HG02970 (cell line): ENCODE results near the gene TMEM95.

Experiments used
- ATAC-seq: cut with Tn5 transposase; IDR thresholded peaks from one replicate; pipeline ENCODE4 v1.9.1; 2021; ENCODE audit warnings: mild to moderate bottlenecking, moderate library complexity, moderate number of reproducible peaks; ENCODE audit not compliant: unreplicated experiment, low FRiP score

Gene TMEM95

DNA sequence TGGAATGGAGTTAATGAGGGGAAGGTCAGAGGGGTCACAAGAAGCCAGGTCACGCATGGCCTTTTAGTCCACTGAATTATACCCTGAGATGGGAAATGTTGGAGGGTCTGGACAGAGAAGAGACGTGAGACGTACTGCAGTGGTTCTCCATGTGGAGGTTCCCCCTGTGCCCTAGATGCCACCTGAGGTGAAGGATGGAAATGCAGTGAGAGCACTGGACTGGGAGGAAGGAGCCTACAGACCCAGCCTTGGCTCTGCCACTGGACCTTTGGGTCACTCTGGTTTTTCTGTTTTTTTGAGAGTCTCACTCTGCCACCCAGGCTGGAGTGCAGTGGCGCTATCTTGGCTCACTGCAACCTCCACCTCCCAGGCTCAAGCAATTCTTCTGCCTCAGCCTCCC, 41.2 kb downstream of the TMEM95 start:
- no peak for ATAC-seq

DNA sequence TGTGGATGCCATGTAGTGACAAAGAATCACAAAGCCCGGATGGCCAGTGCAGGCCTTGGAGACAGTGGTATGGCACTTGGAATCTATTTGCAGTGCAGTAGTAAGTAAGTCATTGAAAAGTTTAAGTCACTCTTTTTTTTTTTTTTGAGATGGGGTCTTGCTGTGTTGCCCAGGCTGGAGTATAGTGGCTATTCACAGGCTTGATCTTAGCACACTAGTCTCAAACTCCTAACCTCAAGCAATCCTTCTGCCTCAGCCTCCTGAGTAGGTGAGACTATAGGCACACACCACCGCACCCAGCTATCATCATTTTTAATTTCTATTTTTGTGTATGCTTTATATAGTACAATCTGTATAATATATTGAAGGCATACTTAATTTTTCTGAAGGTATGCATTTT, 43.7 kb downstream of the TMEM95 start:
- ATAC-seq: no peak

DNA sequence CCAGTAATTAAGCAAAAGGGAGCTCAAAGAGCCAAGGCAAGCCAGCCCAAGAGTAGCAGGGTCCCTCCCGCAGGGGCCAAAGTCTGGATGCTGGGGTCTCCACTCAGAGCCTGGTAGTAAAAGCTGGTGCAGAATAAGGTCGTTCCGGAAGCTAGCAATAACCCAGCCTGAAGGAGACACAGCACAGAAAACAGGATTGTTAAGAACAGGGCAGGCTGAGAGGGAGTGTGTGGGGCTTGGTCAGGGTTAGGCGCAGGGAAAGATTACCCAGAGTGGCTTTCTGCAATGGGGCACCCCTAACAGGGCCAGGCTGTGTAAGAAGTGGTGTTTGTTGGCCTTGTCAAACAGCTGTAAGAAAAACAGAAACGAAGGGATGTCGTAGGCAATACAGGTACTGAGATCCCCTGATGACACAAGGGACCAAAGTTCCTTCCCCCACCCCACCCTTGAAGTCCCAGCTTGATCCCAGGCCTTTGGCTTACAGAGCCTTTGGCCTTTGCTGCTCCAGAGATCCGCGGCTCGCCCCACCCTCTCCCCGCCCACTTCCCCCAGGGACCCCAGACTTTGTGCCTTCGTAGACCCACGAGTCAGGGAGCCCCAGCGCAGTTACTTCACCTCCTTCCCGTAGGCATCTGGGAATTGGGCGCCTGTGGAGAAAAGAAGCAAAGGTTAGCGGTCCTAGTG, 48.2 kb downstream of the TMEM95 start:
- no peak for ATAC-seq

DNA sequence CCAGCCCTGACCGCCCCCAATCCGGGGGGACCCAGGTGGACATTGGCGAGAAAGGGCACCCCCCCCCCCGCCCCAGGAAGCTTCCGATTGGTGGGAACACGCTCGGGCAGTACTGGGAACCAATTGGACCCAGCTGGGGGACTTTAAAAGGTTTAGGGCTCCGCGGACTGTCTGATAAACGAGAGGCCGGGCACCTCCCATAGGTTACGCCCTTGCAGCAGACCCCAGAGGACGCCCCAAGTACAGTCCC, 48.7 kb downstream of the TMEM95 start:
- no peak for ATAC-seq

DNA sequence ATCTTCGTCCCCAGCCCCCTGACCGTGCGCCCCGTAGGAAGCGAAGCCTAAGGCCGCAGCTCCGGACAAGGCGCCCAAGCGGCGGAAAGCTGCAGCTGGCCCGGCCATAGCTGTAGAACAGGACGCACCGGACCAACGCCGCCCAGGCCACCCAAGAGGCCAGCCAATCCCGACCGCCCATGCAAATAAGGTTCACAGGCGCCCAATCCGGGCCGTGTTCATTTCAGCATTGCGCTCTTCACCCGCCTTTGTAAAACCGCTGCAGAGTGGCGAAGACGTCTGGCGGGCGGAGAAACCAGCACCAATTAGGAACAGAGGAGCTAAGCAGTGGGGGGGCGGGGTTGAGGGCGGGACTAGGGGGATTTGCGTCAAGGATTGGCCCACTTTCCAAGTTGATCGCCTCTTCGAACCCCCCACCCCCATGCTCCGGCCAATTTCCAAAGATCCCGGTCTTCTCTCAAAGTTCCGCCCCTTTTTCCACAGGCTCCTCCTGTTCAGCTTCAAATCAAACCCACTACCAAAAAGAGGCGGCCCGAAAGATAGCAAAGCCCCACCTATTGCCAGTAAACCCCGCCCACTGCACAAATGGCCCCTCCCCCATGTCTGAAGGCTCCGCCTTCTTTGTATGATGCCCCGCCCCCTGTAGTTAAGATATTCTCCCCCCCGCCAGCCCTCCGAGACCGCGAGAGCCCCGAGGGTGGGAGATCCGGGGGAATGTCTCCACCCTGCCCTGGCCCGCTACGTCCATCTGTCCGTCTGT, 49.2 kb downstream of the TMEM95 start, which contains the start of gene TMEM256:
Gene TMEM256 (minus strand): TSS at position 121 of the 760 bp plus-strand sequence. CDS start 13 bp downstream, at position 108.
- peak; percentile 87 for ATAC-seq

DNA sequence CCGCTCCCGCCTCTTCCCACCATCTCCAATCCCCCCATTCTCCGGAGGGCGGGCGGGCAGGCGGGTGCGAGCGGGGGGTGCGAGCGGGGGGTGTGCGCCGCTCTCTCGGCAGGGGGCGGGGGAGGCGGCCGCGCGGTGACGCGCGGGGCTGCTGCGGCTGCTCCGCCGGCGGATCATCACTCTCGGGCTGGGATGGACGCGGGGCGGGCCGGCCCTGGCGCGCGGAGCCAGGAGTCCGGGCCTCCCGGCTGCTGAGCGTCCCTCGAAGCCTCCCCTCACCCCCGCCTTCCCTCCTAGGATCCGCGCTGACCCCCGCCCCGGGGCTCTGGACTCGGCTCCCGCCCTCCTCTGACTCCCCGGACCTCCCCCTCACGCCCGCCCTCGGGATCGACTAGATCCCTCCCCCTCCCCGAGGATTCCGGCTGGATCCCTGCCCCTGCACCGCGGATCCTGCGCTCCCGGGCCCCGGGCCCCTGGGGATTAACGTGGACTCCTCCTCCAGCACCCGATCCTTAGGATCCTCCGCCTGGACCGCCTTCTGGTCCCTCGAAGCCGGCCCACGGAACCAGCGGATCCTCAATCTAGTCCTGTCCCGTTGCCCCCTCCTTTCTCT, 49.9 kb downstream of the TMEM95 start:
- ATAC-seq: peak; percentile 19

DNA sequence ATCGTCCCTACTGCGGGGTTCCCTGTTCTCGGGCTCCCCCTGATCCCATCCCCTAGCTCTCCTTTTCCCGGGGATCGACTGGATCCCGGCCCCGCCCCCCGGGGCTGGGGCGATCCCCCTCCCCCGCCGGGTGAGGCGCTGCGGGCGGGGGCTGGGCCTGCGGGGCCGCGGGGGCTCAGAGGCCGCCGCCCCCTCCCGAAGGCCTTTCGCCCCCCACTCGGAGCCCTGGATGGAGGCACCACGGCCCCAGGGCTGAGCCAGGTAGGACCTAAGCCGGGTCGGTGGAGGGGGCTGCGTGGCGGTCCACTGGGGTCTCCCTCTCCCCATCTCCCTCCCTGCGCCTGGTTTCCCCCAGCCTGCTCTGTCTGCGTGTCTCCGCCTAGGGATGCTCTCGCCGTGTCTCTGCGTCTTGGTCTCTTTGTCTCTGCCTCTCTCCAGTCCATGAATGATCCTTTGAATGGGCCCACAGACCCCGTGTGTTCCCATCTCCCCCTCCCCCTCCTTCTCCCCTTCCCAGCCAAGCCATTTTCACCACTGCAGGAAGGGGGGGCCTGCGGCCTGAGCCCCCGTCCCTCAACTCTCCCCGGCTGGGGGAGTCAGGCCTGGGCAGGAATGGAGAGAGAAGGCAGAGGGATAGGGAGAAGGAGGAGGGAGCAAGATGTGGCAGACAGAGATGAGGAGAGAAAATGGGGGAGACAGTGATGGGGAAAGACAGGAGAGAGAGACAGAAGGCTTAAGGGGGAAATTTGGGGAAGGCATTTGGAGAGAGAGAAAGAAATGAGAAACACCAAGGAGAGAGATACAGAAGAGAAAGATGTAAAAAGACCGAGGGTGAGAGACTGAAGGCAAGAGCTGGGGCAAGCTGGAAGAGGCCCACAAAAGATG, 50.6 kb downstream of the TMEM95 start:
- ATAC-seq: no peak

DNA sequence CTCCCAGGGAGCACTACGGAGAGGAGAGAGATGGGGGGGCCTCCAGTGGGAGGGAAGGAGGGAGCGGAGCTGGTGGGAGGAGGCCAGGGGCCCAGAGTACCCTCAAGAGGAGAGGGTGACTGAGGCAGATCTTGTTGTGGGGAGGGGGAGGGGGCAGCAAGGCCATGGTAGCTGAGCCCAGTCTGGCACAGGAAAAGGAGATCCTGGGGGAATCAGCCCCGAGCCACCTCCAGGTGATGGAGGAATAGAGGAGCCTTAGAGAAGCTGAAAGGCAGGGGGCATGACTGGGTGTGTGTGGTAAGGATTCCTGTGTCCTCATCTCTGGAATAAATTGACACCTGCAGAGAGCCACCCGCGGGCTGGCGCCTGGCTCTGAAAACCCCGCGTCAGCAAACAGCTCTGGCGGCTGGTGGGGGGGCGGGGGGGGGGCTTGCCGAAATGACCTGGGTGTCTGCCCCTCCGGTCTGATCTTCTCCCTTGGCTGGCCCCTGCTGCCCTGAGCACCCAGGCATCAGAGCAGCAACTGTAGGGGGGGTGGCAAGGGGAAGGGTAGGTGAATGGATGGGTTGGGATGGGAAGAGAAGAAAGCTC, 51.4 kb downstream of the TMEM95 start:
- no peak for ATAC-seq
